ENCODE data around the gene DNAJB8.

DNA sequence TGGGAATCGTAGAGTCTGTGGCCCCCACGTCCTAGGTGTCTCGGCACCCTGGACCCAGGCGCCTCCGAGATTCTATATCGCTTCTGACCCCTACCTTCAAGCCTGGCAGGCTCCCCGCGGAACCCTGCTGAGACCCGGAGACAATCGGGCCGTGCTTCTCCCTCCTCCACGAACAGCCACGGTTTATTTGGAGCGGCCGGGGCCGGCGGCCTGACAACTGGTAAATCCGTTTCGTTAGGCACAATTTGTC, 24.9 kb upstream of the DNAJB8 start:
- TF ChIP-seq, protein P1, sequence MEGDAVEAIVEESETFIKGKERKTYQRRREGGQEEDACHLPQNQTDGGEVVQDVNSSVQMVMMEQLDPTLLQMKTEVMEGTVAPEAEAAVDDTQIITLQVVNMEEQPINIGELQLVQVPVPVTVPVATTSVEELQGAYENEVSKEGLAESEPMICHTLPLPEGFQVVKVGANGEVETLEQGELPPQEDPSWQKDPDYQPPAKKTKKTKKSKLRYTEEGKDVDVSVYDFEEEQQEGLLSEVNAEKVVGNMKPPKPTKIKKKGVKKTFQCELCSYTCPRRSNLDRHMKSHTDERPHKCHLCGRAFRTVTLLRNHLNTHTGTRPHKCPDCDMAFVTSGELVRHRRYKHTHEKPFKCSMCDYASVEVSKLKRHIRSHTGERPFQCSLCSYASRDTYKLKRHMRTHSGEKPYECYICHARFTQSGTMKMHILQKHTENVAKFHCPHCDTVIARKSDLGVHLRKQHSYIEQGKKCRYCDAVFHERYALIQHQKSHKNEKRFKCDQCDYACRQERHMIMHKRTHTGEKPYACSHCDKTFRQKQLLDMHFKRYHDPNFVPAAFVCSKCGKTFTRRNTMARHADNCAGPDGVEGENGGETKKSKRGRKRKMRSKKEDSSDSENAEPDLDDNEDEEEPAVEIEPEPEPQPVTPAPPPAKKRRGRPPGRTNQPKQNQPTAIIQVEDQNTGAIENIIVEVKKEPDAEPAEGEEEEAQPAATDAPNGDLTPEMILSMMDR (conservative IDR thresholded peaks at IDR 0.05 in 1 of 2, IDR thresholded peaks at IDR 0.05 in 1 of 2; ENCODE audit: extremely low read depth in 1 of 2, insufficient read depth in 1 of 2, low read depth in 1 of 2, low read length in 2 of 2), result no peak
- no peak for TF ChIP-seq EZH2 (IDR thresholded peaks at IDR 0.05; ENCODE audit: borderline replicate concordance, low read length)
